SK-N-MC (cell line): ENCODE measurements around the gene SPATS2L.

Source experiments
- EZH2 ChIP-seq: fragments of 200-600 bp; sonication (generic); IDR thresholded peaks from one replicate; pipeline ENCODE4 v1.6.1; 2017; ENCODE audit warnings: antibody characterized with exemption
- POLR2AphosphoS5 ChIP-seq: IDR thresholded peaks from 2 replicates; pipeline ENCODE4 v1.6.1; 2012; ENCODE audit warnings: mild to moderate bottlenecking, low read depth, low read length, borderline replicate concordance

DNA sequence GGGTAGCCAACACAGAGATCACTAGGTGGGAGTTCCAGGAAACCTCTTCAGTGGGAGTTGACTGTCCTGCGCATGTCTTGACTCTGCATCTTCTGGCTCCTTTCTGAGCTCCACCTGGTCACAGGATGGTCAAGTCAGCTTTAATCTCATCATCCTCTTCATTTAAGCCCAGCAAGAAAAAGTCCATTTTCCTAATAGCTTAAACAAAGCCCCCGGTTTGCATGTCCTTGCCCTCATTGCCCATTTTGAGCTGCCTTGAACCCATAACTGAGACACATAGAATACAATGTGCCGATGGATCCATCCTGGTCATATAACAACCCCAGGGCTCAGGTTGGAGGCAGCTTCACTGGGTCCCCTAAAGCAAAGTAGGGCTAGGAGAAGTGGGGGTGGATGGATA, 40.8 kb downstream of the SPATS2L start:
- TF ChIP-seq EZH2 = no peak
- no peak for TF ChIP-seq POLR2AphosphoS5
